HG03045 (cell line): ENCODE data around the gene SH2D6.
A peak's percentile ranks its signal among the peaks of the same experiment; 100 is the strongest.

ENCODE experiments used
- ATAC-seq: cut with Tn5 transposase; IDR thresholded peaks from one replicate; pipeline ENCODE4 v1.9.1; 2021; ENCODE audit warnings: mild to moderate bottlenecking, moderate library complexity; ENCODE audit not compliant: unreplicated experiment

SH2D6 gene

DNA sequence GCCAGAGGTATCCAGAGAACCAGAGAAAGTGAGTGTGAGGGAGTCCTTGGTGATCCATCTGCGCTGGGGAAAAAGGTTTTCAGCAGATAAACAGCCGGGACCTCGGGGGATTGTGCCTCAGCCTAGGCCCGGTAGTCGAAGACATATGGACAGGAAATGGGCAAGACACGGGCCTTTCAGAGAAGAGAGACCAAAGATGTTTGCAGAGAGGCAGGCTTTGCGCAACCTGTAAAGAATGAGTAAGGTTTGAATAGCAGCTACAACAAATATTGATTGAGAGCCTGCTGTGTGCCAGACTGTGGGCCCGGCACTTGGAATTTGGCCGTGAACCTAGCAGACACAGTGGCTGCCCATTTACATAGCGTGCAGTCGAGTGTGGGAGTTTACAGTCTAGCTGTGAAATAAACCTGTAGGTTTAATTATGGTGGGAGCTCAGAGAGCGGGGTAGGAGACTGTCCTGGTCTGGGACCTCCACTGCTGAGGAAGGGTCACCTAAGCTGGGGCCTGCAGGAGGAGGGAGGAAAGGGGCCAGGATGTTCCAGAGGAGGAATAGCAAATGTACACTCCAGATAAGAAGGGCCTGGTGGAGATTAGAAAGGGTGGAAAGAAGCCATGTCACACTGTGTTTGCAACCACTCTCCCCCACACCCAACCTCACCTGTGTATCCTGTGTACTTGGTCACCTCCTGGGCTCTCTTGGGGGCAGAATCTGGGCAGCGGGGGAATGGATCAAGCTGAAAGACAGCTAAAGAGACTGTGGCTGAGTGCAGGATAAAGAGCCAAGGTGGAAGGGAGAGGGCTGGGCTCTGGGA lies 3.0 kb downstream of the SH2D6 start:
- no peak for ATAC-seq

DNA sequence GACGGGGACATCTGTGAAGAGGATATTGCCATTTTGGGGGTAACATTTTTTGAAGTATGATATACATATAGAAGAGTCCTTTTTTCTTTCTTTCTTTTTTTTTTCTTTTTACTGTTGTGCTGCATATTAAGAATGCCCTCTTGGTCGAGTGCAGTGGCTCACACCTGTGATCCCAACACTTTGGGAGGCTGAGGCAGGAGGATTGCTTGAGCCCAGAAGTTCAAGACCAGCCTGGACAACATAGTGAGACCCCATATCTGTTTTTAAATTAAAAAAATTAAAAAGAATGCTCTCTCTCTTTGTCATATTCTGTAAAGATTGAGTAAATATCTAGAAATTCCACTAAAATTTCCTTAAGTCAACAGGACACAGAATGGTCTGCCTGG lies 3.6 kb downstream of the SH2D6 start:
- ATAC-seq, result no peak

DNA sequence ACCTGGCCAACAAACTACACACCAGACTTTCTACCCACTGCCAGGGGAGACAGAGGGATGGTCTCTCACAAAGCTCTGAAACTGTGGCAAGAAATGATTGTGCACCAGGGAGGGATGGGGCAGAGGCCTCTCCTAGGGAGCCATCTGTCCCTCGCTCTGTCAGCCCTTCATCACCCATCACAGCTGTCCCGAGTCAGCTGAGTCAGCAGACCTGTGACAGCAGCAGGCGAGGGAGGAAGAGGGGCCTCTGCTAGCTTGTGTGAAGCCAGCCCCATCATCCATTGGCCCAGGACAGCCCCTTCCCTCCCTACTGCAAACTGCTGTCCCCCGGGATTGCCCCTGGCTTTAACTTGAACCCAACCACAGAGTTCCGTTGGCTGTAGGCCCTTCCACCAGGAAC lies 5.0 kb downstream of the SH2D6 start:
- ATAC-seq, result no peak

DNA sequence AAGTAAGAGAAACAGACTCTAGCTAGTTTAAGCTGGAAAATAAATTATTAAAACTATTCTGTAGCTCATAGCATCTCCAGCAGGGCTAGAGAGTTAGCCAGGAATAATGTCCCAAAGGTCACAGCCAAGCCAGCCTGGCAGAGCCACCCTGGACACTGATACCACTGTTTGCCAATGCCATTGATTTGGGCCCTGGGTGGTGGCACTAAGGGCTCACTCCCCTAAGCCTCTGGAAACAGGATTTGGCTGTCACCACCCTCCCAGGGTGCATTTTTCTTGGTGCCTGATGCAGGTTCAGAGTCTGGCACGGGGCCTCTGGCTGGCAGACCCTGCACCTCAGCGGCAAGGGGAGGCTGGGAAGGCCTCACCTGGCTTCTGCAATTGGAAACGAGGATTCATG lies 7.1 kb downstream of the SH2D6 start:
- ATAC-seq, result no peak

DNA sequence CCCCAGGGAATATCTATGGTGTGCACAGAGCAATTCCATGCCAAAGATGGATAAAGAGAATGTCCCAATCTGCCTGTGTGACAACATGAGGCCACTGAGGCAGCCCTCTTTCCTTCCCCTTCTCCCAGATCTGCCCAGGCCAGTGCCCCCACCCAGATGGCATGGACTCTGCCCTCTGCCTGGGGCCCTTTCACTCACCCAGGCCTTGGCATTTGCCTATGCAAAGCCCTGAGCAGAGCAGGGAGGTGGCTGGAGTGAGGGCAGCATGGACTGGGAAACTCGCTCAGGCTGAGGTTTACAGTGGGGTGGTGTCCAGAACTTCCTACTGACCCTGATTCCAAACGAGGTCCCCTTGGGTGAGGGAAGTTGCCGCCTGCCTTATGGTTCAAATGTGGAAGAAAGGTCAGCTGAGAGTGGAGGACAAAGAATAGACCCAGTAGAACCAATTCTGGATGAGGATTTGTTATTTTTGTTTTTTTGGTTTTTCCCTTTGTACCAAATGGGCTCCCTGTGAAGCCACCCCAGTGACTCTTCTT lies 8.9 kb downstream of the SH2D6 start:
- no peak for ATAC-seq

DNA sequence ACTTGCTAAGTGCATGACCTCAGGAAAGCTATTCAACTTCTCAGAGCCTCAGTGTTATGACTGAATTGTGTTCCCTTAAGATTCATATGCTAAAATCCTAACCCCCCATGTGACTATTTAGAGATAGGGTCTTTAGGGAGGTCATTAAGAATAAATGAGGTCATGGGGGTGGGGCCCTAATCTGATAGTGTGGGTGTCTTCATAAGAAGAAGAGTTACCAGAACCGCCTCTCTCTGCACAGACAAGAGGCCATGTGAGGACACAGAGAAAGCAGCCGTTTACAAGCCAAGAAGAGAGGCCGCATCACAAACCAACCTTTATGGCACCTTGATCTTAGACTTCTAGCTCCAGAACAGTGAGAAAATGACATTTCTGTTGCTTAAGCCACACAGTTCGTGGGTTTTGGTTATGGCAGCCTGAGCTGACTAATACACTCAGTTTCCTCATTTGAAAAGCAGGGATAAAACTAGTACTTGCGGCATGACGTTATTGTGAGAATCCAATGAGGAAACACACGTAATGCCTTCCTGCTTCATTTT lies 9.9 kb downstream of the SH2D6 start:
- ATAC-seq, result no peak

DNA sequence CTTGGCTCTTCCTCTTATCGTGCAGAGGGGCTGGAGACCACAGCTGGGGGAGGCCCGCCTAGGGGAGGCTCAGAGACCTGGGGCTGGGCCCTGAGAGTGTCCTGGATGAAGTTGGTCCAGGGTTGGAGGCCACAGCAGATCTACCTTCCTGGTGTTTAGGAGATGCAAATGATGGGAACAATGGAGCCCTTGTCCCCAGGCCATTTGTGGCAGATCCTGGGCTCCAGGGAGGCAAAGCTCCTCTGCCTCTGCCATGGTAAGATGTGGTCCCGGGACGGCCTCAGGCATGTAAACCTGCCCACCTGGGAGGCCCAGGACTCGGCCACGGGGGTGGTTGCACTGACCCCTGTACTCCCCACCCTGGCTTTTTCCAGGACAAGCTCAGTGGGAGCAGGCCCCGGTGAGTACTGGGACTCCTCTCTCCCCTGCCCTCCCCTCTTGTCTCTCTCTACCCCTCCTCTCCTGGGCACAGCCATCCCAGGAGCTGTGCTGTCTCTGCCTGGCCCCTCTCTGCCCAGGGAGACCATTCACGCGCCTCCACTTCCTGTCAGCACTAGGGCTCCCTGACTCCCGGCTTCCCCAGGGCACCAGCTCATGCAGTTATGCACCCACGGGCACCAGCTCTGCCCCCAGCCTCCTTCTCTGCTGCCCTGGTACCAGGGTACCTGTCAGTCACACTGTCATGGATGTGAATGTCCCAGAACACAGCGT lies 10.9 kb downstream of the SH2D6 start:
- ATAC-seq, result no peak

DNA sequence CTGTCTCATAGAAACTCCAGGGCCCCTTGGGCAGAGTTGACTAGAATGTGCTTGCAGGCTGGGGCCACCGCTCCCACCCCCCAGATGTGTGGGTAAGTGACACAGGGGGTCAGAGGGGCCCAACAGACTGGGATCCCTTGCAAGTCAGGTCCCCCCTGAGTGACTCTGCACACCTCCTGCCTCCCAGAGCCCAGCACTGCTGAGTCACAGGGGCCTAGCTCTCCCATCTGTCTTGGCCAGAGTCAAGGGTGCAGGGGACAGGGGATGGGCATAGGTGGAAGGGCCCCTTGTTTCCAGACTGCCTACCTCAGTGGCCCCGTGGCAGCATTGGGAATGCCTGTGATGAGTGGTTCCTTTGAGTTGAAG lies 11.4 kb downstream of the SH2D6 start:
- ATAC-seq, result no peak

DNA sequence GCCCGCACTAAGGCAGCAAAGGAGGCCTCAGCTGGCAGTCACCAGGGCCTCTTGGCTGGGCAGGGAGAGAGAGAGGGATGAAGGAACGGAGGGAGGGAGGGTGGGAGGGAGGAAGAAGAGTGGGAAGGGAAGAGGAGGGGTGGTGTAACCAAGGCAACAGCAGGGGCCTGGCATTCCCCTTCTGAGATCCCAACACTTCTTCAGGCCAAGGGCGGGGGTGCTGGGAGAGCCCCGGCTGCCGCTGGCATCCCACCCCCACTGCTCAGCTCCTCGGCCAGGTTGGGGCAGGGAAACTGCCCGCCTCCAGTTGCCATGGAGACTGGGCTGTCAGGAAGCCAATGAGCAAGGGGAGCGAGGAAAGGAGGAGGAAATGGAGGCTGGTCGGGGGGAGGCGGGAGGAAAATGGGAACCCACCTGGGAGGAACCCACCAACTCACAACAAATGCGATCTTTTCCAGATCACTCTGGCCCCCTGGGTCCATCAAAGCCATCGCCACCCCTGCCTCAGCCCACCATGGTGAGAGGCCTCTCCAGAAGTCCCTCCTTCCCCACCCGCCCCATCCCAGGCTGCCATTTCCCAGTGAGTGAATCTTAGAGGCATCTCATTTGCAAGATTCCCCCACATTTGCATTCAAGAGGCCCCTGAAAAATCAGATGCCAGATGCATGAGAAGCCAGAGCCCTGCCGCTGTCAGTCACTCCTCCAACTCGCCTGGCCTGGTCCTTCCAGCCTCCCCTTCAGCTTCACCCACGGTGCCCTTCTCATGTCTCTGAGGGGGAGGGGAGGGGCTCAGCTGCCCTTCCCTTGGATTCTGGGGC lies 12.4 kb downstream of the SH2D6 start:
- no peak for ATAC-seq

DNA sequence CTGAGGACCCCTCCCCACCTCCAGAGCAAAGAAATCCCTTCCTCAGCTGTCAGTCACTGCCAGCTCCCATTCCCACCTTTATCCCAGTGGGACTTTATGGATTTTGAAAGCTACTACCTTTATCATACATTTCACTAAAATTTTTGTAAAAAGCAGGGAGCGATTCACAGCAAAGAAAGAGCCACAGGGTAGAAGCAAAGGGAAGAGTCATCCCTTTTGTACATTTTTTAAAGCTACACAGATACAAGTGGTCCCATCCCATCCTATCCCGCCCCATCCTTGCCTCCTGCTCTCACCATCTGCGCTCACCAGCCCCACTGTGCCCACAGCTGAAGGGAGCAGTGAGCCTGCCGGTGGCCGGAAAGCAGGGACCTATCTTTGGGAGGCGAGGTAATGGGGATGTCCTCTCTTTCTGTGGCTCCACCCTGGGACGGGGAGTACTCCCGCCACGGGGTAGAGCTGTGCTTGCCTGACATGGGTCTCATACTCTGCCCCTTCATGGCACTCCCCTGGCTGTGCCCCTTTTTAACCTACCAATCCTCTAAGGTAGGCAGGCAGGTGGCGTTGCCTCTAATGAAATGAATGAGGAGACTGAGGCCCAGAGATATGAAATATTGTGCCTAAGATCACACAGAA lies 13.2 kb downstream of the SH2D6 start:
- ATAC-seq, result no peak

DNA sequence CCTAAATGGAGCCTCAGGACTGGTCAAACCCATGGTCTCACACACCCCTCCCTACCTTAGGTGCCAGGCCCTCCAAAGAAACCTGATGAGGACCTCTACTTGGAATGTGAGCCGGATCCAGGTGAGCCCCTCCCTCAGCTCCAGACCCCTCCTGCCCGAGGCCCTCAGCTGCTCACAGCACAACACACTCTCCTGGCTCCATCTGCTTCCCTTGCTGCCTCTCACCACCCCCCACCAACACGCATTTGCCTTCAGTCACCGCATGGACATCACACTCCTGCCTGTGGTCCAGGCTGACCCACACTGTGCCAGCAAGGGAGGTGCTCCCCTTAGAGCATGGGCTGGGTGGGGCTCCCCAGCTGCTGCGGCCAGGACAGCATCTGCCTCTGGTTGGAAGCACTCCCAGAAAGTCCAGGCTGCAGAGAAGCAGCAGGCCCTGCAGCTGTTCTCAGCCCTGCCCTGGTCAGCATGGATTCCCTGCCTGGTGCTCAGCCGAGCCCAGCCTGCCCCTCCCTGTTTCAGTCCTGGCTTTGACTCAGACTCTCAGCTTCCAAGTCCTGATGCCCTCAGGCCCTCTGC lies 15.1 kb downstream of the SH2D6 start:
- no peak for ATAC-seq

DNA sequence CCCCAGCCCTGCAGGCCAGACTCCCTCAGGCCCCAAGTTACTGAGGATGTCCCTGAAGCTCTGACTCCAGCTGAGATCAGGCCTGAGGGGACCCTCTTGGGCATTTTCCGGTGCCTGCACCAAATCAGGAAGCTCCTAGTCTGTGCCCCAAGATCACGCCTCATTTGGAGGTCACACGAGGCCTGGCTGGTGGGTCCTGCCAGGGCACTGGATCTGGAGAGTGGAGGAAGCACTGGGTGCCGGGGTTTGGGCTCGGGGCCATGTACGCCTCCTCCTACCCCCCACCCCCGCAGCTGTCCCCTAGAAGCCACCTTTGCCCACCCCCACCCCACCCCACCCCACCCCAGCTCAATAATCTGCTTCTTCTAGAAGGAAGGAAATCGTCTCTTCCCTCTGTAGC lies 16.2 kb downstream of the SH2D6 start:
- ATAC-seq, result no peak

DNA sequence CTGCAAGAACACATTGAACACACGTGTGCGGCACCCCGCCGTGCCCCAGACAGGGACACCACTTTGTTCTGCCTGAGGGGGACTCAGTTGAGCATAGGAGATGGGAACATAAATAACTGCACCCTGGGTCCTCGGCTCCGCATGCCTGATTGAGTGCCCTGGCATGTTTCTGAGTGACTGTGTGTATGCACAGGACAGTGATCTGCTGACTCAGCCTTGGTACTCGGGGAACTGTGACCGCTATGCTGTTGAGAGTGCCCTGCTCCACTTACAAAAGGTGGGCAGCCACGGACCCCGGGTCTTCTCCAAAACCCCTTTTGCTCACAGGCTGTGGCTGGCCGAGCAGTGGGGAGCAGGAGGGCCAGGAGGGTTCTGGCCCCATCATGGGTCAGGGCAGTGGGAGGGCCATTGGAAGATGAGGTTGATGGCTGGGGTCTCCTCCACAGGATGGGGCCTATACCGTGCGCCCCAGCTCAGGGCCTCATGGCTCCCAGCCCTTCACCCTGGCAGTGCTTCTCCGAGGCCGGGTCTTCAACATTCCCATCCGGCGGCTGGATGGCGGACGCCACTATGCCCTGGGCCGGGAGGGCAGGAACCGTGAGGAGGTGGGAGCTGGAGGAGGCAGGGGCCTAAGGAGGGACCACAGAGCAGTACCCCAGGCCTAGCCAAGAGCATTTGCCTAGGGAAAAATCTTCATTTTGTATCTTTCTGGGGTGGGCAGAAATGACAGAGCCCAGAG lies 16.9 kb downstream of the SH2D6 start:
- ATAC-seq, result no peak

DNA sequence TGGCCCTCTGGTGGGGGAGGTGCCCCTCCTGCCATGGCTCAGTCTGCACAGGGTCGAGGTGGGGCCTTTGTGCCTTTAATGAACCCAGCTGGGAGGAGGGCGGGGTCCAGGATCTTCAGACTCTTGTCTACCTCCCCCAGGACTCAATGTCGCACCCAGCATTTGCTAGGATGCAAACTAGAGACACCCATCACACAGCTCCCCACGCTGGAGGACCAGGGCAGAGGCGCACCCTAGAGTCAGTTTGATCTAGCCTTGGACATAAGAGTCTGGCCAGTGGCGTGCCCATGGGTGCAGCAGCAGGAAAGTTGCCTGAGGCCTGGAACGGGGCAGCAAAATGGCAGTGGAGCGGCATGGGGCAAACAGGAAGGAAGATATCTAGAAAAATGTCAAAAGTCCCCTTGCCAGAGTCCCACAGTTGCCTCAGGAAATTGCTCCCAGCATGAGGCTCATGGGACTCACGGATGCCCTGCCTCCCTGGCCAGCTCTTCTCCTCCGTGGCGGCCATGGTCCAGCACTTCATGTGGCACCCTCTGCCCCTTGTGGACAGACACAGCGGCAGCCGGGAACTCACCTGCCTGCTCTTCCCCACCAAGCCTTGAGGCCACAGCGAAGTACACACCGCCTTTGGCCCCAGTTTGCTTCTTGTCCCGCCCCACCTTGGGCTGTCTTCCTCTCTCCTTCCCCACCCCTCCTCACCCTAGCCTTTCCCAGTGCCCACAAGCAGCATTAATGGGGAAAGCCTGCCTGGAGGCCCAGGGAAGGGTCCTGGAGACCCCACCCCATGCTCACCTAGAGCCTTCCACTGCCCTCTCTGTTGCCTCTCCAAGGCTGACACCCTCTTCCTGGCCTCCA lies 17.7 kb downstream of the SH2D6 start:
- ATAC-seq, result no peak

DNA sequence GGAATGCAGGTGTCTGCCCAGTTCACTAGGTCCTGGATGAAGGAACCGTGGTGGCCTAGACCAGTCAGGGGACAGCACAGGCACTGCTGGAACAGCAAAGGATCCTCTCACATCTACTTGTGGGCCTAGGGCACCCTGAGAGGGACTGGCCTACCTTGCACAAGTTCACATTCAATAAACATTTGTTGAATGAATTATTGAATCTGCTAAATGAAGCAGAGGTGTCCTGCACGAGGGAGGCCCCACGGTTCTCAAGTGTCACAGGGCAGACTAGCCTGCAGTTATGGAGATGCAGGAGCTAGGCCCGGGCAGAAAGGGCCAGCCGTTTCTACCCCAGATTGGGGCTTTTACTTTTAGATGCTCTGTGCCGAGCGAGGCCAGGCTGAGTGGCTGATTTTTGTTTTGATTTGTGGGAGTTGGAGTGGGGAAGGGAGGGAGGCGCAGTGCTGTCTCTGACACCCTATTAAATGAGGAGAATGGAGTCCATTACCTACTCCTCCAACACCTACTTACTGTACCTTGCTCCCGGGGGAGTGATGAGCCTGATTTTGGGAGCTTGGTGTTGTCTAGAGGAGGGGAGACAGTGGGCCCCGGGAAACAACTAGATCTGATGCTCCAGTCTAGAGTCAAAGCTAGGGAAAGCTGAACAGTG lies 18.4 kb downstream of the SH2D6 start:
- ATAC-seq, result peak; percentile 4

DNA sequence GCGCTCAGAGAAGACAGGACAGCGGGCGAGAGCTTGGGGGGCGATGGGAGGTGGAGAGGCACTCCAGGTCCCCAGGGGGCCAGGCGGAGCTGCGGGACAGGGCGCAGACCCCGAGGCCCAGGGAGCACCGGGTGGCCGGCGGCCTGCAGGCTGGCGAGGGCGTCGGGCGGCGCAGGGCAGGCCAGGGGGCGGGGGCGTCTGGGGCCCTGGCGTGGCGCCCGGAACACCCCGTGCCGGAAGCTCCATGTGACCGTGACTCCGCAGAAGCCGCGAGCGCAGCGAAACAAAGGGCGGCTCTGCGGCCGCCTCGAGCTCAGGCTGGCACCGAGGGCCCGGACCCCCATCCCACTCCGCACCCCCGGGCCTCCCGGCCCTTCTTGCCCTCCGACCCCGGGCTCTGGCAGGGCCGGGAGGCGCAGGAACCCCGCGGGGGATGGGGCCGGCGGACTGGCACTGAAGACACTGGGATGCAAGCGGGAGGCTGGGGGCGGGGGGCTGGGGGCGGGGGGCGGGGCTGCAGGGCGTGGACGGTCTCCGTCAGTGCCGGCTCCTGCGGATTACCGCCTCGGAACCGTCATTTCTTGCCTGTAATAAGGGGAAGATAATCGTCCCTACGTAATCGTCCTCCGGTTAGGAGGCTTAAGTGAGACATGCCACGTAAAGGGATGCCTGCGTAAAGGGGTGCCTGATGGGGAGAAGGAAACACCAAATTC lies 19.1 kb downstream of the SH2D6 start:
- ATAC-seq, result peak; percentile 87

DNA sequence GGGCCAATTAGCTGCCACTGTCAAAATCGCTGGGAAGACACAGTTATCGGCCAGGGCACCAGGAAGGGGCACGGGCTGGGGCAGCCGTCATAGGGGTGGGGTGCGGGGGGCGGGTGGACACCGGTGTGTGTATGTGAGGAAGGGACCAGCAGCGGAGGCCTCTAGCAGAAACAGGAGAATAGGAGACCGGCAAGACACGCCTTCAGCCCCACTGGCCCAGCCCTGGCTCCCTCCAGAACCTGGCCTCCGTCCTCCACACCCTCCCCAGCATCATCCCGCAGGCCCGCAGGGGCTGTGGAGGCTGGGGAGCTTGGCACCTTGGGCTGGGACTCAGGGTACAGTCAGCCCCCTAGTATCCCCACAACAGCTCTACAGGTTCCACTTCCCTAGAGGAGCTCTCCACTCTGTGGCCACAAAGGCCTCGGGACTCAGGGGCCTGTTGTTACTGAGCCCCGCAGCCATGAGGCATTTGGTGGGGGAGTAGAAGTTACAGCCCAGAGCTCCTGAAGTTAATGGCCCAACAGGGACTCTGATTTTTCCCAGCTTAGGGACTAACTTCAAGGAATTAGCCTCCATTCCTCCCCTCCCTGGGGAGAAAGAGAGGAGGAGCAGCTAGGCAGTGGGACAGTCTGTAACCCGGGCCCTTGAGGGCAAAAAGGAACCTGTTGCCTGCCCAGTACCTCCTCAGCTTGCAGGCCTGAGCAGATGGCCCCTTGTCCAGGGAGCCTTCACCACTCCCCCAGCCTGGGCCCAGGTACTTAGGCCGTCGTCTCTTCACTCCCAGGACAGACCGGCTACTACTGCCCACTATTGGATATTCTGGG lies 19.9 kb downstream of the SH2D6 start:
- ATAC-seq, result peak; percentile 3
